Endometrial microvascular endothelial cells (primary cell): ENCODE results near the gene DTNB. TPM values are rescaled to one million over a fixed set of nuclear protein-coding genes. Genes with fewer than 3 reads are reported as not detected.

Source experiments
- in situ Hi-C: cut with HindIII; loops from 2 replicates; pipeline ENCODE4 v1.10.0; 2017; ENCODE audit warnings: low sequenced_read_pairs, low pct_unique_long_range_greater_than_20kb; ENCODE audit errors: inconsistent ontology term
- total RNA-seq: library from RNA; depleted of rRNA; stranded (reverse); fragments of >200 nt; gene quantifications from one replicate; pipeline ENCODE4 v1.2.3, GENCODE V29; 2015; ENCODE audit errors: inconsistent ontology term

Gene DTNB
- total RNA-seq, 1 donor from 2014 or later: 2.6 TPM

GRCh38 chr2:25349397-25349796 lies 324.0 kb downstream of the DTNB start:
- in situ Hi-C loops: no loop called here

GRCh38 chr2:25347846-25348245 lies 325.5 kb downstream of the DTNB start:
- in situ Hi-C loops: no loop called here

GRCh38 chr2:25347205-25347815 lies 326.1 kb downstream of the DTNB start:
- in situ Hi-C loops: no loop called here

GRCh38 chr2:25343187-25343825 lies 330.1 kb downstream of the DTNB start:
- in situ Hi-C loops: no loop called here

- in situ Hi-C loops: no loop called here
Observed at GRCh38 chr2:25342372-25343186, 330.8 kb downstream of the DTNB start.

GRCh38 chr2:25341753-25342371 lies 331.5 kb downstream of the DTNB start, which contains the start of gene DNMT3A:
DNMT3A (minus strand) TSS chr2:25341925; CDS start chr2:25313984, 27,941 bp downstream.
- in situ Hi-C loops: no loop called here

- in situ Hi-C loops: no loop called here
Observed at GRCh38 chr2:25341011-25341727, 332.2 kb downstream of the DTNB start.

- in situ Hi-C loops: no loop called here
Observed at GRCh38 chr2:25340181-25340921, 333.0 kb downstream of the DTNB start.

GRCh38 chr2:25339791-25340180 lies 333.6 kb downstream of the DTNB start:
- in situ Hi-C loops: no loop called here

- in situ Hi-C loops: no loop called here
Observed at GRCh38 chr2:25339211-25339674, 334.1 kb downstream of the DTNB start.

GRCh38 chr2:25338401-25338800 lies 335.0 kb downstream of the DTNB start:
- in situ Hi-C loops: no loop called here

- in situ Hi-C loops: no loop called here
Observed at GRCh38 chr2:25337891-25338290, 335.5 kb downstream of the DTNB start.

- in situ Hi-C loops: no loop called here
Observed at GRCh38 chr2:25337276-25337675, 336.1 kb downstream of the DTNB start.

- in situ Hi-C loops: no loop called here
Observed at GRCh38 chr2:25336383-25336841, 337.0 kb downstream of the DTNB start.

GRCh38 chr2:25335971-25336370 lies 337.4 kb downstream of the DTNB start:
- in situ Hi-C loops: no loop called here

GRCh38 chr2:25335204-25335603 lies 338.2 kb downstream of the DTNB start:
- in situ Hi-C loops: no loop called here

GRCh38 chr2:25334482-25334881 lies 338.9 kb downstream of the DTNB start:
- in situ Hi-C loops: no loop called here

- in situ Hi-C loops: no loop called here
Observed at GRCh38 chr2:25333981-25334380, 339.4 kb downstream of the DTNB start.
